ENCODE results near the gene KL.
A peak's percentile ranks its signal among the peaks of the same experiment; 100 is the strongest.

KL gene

GRCh38 chr13:33016414-33017322 lies at the start of gene KL:
Gene KL, plus strand, starts transcription at chr13:33016423. Its CDS starts 18 bp downstream, at chr13:33016441.
- peak; percentile 11 for DNase-seq

GRCh38 chr13:32967584-32968182 lies 48.5 kb upstream of the KL start:
- no peak for DNase-seq

DNA sequence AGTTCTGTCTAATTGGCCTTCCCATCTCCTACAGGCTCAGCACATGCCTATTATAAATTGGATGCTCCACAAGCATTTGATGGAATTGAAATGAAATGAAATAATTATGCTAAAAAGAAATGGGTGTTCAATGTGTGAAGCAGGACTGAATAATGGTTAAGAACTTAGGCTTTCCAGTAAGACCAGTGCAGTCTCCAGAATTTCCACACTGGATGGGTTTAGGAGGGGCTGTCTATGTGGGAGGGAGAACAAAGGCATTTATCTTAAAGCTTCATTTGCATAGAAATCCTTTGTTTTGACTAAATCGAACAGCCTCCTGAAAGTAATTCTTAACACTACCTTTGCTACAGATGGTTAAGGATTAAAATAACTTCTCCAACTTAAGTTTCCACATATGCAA lies 47.9 kb upstream of the KL start:
- DNase-seq, result no peak

DNA sequence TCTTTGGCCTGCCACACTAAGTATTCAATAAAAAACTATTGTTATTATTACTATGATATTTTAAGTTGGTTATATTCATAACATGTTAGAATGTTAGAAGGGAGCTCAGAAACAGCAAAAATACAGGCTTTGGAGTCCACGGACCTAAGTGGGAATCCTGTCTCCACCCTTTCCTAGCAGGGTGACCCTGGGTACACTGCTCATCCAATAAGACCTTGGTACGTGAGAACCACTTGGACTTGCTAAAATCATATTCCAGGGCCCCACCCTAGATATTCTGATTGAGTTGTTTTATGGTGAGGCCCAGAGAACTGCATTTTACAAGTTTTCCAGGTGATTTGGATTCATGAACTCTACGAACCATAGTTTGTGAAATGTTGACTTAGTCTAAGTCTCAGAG lies 47.4 kb upstream of the KL start:
- DNase-seq, result no peak

- DNase-seq, result no peak
Measured at GRCh38 chr13:32969516-32969941, 46.7 kb upstream of the KL start.

DNA sequence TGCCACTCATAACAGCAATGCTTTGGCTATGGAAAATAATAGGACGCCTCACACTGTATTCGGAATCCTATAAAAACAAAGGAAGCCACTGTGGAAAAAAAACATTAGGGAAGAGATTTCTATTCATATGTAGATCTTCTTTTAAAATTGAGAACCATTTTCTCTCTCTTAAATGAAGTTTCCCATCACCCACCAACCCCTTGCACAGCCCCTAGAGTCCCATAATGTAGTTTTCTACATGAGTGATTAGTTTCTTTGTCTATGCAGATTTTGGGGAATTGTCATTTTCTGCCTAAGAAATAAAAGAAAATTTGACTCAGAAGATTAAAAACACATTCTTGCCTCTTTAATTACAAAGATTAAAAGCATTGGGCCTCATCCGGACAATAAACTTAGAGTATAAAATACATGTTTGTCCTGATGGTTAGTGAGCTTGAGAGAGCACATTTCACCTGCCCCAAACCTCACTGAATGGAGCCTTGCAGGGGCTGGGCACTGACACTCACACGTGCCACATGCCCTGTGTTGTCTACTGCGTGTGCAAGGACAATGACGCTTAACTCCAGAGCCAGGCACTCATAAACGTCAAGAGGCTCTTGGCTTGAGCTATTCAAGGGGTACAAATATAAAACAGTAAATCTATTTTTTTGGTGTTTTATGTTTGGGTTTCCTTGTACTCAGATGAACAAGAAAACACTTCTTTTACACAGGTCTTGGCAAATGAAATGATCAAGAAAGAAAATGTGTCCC lies 40.0 kb upstream of the KL start:
- peak; percentile 61 for DNase-seq

DNA sequence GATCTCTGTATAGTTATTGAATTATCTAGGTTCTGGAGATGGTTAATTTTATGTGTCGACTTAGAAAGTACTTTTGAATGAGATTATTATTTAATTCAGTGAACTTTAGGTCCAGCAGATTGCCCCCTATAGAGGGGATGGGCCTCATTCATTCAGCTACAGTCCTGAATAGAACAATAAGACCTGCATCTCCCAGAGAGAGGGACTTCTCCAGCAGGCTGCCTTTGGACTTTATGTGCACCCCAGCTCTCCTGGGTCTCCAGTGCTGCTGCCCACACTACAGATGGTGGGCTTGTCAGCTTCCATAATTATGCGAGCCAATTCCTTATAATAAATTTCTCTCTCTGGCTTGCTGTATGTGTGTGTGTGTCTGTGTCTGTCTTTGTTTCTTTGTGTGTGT lies 39.3 kb upstream of the KL start:
- no peak for DNase-seq

DNA sequence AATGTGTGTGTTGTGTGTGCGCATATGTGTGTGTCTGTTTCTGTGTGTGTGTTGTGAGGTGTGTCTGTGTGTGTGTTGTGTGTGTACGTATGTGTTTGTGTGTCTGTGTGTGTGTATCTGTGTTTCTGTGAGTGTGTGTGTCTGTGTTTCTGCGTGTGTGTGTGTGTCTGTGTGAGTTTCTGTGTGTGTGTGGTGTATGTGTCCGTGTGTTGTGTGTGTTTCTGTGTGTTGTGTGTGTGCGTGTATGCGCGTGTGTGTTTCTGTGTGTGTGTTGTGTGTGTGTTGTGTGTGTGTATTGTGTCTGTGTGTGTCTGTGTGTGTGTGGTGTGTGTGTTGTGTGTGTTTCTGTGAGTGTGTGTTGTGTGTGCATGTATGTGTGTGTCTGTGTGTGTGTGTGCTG lies 38.9 kb upstream of the KL start:
- no peak for DNase-seq

- DNase-seq, result no peak
Measured at GRCh38 chr13:32978278-32978677, 37.9 kb upstream of the KL start.

DNA sequence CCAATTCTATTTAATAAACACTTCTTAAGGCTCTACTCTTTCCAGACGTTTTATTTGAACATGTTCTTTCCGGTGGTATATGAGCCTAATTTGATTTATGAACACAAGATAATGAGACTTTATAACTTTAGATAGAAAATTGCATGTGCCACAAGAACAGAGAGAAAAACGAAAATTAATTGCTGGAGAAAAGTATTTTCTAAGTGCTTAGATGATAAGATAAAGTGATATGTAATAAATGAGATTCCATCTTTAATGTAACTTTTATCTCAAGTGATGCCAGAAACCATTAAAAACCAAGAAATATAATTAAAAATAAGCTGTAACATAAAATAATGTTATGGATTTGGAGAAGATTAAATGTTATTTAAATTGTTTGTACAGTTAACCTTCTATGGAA lies 33.2 kb upstream of the KL start:
- DNase-seq, result no peak

DNA sequence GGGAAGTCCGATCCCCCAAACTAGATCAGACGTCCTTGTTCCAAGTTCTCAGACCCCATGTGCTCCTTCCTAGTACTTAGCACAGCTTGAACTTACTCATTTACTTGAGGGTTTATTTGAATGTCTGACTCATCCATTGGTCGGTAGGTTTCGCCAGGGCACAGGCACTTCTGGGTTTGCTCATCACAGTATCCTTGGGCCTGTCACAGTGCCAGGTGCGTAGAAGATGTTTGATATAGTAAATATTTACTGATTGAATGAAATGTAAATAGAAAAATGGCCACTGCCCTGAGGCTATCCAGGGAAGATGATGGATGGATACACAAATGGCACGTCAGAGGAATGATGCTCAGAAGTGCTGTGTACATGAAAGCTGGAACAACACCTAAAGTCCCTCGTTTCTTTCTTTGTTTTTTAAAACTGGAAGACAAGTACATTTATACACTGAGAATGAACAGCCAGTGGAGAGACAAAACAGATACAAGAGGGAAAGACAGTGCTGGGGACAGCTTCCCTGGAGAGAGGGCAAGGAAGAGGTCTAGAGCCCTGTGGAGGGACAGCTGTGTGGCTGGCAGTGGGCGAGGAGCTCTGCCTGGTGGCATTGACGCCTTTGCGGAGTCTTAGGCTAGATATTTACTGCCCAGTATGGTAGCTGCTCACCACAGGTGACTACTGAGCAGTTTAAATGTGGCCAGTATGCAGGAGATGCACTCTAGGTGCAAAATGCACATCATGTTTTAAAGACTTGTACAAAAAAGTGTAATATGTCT lies 31.2 kb upstream of the KL start:
- DNase-seq, result peak; percentile 90

DNA sequence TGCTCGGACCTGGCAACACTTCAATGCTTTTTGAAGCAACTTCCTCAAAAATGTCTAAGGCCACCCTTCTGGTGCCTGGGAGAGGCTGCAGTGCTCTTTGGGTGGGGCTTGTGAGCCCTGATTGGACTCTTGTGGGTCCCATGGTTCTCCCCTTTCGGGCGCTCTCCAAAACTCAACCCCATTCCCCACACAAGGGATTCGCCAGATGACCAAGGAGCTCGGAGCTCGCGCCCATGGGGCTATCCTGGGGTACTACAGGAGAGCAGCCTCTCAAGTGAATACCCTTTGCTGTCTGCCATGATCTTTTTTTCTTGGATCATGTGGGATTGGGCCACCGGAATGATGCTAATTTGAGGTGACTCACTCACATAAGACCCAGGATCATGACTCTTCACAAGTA lies 29.7 kb upstream of the KL start:
- no peak for DNase-seq

- no peak for DNase-seq
Measured at GRCh38 chr13:32987462-32987861, 28.8 kb upstream of the KL start.

DNA sequence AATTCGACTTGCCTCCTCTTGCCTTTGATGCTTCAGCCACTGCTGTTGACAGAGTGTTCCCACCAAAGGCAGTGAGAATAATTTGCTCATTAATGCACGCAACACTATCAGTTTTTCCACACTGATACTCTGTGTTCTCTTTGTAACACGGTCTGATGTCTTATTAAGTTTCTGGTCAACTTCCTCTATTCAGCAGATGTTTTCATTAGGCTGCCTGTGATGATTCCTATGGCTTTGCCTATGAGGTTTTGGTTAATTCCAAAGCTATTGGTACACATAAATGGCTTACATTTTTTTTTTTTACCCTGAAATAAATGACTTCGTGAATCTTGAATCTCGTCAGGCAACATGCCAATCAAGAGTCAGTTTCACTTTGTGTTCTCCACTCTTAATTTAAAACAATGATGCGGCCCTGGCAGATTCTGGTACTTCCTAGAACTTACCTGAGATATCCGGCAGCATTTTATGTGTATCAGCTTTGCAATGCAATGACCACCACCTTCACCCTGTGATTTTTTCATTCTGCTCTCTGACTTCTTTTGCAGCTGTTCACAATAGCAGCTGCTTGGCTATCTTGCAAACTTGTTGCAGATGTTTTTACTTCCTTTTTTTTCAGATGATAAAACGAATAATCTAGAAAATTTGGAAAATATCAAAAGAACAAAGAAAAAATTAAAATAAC lies 27.5 kb upstream of the KL start:
- DNase-seq, result no peak

GRCh38 chr13:32989290-32989667 lies 26.9 kb upstream of the KL start:
- no peak for DNase-seq

DNA sequence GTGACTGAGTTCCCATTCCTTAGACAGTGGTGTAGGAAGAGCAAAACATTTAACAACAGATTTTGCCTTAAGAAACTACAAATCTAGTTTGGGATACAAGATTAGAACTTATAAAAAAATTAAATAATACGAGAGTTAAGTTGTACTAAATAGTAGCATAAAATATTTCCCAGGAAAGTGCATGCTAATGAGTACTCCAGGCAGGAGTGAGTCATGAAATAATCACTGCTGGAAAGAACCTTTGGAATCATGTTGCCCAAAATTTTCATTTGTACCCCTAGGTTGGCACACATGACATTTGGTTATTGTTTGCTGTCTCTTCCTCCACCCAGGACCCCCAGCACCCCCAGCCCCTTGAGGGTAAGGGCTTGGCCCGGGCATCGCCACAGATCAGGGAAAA lies 26.3 kb upstream of the KL start:
- DNase-seq, result no peak

DNA sequence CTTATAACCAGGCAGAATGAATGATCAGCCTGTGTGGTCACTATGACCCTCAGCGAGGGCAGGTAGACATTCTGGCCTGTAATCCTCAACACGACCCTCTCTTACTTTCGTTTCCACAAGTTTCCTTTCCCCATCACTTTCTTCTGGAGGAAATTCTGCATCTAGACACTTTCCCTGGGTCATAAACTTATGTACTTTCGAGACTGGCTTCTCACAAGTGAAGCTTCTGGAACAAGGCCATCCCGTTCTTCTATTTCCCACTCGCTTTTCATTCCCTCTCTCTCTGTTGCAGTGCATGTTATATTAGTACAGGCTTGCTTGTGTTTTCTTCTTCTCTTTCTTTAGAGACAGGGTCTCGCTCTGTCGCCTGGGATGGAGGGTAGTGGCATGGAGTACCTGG lies 23.1 kb upstream of the KL start:
- DNase-seq, result no peak

DNA sequence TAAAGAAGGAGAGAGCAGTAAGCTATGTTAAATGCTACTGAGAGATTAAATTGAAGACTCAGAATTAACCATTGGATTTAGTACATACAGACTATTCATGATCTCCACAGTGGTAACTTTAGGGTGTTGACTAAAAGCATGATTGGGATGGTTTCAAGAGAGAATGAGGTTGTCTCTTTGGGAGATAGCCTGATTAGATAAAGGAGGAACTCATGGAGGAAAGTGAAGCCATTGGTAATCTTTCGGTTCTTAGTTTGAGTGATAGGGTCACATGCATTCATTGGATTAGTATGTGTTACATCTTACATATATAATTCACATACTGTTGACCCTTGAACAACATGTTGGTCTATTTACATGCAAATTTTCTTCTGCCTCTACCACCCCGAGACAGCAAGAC lies 18.8 kb upstream of the KL start:
- DNase-seq, result no peak

DNA sequence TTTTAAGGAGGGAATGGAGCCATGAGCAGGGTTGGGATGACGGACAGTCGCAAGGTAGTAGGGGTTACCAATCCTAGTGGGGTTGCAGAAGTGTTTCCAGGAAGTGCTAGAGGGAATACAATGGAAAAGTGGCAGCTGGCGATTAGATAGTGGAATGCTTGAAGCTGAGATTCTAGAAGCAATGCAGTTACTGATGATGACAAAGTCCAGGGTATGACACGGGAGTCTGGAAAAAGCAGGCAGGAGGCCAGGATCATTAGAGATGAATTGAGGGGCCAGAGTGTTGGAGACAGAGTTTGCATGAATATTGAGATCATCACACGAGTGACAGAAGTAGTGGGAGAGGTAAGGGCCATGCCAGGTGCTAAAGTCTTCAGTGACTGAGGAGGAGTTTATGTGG lies 17.3 kb upstream of the KL start:
- DNase-seq, result no peak

DNA sequence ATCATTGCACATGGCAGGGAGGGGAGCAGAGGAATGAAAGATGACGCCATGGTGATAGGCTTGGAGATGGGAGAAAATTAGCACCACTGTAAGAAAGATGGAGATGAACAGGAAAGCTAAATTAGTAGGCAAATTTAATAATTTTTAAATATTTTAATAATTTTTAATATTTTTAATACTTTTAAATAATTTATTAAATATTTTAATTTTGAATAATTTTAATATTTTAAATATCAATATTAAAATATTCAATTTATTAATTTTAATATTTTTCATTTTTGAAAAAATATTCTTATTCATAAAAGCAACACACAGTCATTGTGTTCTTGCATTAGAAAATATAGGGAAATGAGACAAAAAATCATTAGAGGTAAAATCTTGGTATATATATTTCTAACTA lies 15.9 kb upstream of the KL start:
- no peak for DNase-seq

- peak; percentile 80 for DNase-seq
Measured at GRCh38 chr13:33003458-33004019, 12.7 kb upstream of the KL start.

DNA sequence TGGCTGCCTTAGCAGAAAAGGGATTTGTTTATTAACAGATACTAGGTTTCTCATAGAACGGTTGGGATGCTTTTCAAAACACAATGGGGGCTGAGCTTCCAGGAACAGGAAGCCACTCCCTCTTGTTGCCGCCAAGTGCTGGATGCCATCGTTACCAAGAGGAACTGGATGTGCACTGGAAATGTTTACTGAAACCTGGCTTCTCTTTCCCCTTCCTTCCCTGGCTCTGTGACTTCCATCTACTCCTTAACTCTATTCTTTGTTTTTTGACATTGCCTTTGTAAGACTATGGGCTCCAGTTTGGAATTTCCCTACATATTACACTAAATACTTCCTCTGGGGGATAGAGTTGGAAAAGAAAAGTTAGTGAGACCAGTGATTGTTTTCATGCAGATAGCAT lies 11.7 kb upstream of the KL start:
- peak; percentile 60 for DNase-seq

All from DMS153 (cell line).